ENCODE data around the gene FAM162A. TPM values are rescaled to one million over a fixed set of nuclear protein-coding genes. Genes with fewer than 3 reads are reported as not detected.

Gene FAM162A
- total and polyA plus RNA-seq, 9 donors = 29.8 to 117 (median 64.9) TPM

GRCh38 chr3:122406198-122406597, 22.2 kb downstream of the FAM162A start:
- no peaks in the 10 kb centered on the region for H3K36me3 ChIP-seq
- no peak overlapping the region for H3K27ac ChIP-seq
- H3K9me3 ChIP-seq = no peaks in the 10 kb centered on the region
- H3K4me1 ChIP-seq (ENCODE audit: insufficient read depth) = no peaks in the 10 kb centered on the region
- DNase-seq = no peak
- no peak overlapping the region for H3K4me3 ChIP-seq
- H3K27me3 ChIP-seq = no peaks in the 10 kb centered on the region
- TF ChIP-seq POLR2A (IDR thresholded peaks at IDR 0.05) (no peak), CTCF (IDR thresholded peaks at IDR 0.05) (no peak)
- WGBS, 3 donors = 95 to 99% (median 96%) methylated on average over 4 of the region's 4 CpGs
- intact Hi-C loops (cut with DNase I) = no loop called here

- Histone ChIP-seq H3K9me3 (no peaks in the 10 kb centered on the region), H3K4me3 (no peak overlapping the region), H3K27ac (no peak overlapping the region), H3K27me3 (no peaks in the 10 kb centered on the region), H3K36me3 (no peaks in the 10 kb centered on the region), H3K4me1 (ENCODE audit: insufficient read depth) (no peaks in the 10 kb centered on the region)
- no peak for TF ChIP-seq POLR2A (IDR thresholded peaks at IDR 0.05)
- no peak for TF ChIP-seq CTCF (IDR thresholded peaks at IDR 0.05)
- TF ChIP-seq EP300 (IDR thresholded peaks at IDR 0.05) = no peak
- DNase-seq = no peak
- WGBS, 3 donors = 88 to 91% (median 88%) methylated on average over 1 of the region's 1 CpG
- intact Hi-C loops (cut with DNase I) = no loop called here
Observed at GRCh38 chr3:122407946-122408345, 24.0 kb downstream of the FAM162A start.

GRCh38 chr3:122409446-122409845, 25.5 kb downstream of the FAM162A start:
- H3K4me1 ChIP-seq (ENCODE audit: insufficient read depth) = no peaks in the 10 kb centered on the region
- no peaks in the 10 kb centered on the region for H3K9me3 ChIP-seq
- intact Hi-C loops (cut with DNase I) = no loop called here
- TF ChIP-seq POLR2A (IDR thresholded peaks at IDR 0.05) (no peak), CTCF (IDR thresholded peaks at IDR 0.05) (no peak), EP300 (IDR thresholded peaks at IDR 0.05) (no peak)
- no peak for DNase-seq
- no peaks in the 10 kb centered on the region for H3K36me3 ChIP-seq
- no peak overlapping the region for H3K4me3 ChIP-seq
- no peak overlapping the region for H3K27ac ChIP-seq
- no peaks in the 10 kb centered on the region for H3K27me3 ChIP-seq
- WGBS, 3 donors = 80 to 83% (median 82%) methylated on average over 6 of the region's 6 CpGs

- Histone ChIP-seq H3K27me3 (no peaks in the 10 kb centered on the region), H3K4me3 (no peak overlapping the region), H3K27ac (no peak overlapping the region), H3K36me3 (no peaks in the 10 kb centered on the region), H3K4me1 (ENCODE audit: insufficient read depth) (no peaks in the 10 kb centered on the region), H3K9me3 (no peaks in the 10 kb centered on the region)
- no peak for DNase-seq
- TF ChIP-seq CTCF (IDR thresholded peaks at IDR 0.05) (no peak), POLR2A (IDR thresholded peaks at IDR 0.05) (no peak), EP300 (IDR thresholded peaks at IDR 0.05) (no peak)
- WGBS, 3 donors = 65 to 81% (median 73%) methylated on average over 4 of the region's 4 CpGs
- intact Hi-C loops (cut with DNase I) = no loop called here
Observed at GRCh38 chr3:122410111-122410510, 26.1 kb downstream of the FAM162A start.

- 86 to 89% (median 88%) methylated on average over 6 of the region's 6 CpGs for WGBS, 3 donors
- Histone ChIP-seq H3K9me3 (no peaks in the 10 kb centered on the region), H3K36me3 (no peaks in the 10 kb centered on the region), H3K27me3 (no peaks in the 10 kb centered on the region), H3K4me1 (ENCODE audit: insufficient read depth) (peaks cover 1% of the 10 kb centered on the region), H3K27ac (no peak overlapping the region), H3K4me3 (no peak overlapping the region)
- TF ChIP-seq EP300 (IDR thresholded peaks at IDR 0.05) (no peak), POLR2A (IDR thresholded peaks at IDR 0.05) (no peak), CTCF (IDR thresholded peaks at IDR 0.05) (no peak)
- DNase-seq = no peak
- intact Hi-C loops (cut with DNase I) = no loop called here
Observed at GRCh38 chr3:122410639-122411038, 26.7 kb downstream of the FAM162A start.
